GM19395 (cell line): ENCODE data around the gene GLCE.
"Not testable (repeated sequence)": the region's sequence is repeated elsewhere in the genome, so short reads cannot be mapped to it uniquely, and the experiment has no call there.

Experiments used
- ATAC-seq: cut with Tn5 transposase; IDR thresholded peaks from one replicate; pipeline ENCODE4 v1.9.1; 2021; ENCODE audit warnings: mild to moderate bottlenecking, moderate library complexity; ENCODE audit not compliant: unreplicated experiment

Gene GLCE

GRCh38 chr15:69134791-69135190 is 25.6 kb upstream of the GLCE start:
- no peak for ATAC-seq

GRCh38 chr15:69135499-69135898 is 24.9 kb upstream of the GLCE start:
- ATAC-seq: no peak

- no peak for ATAC-seq
Observed at GRCh38 chr15:69138963-69139362, 21.5 kb upstream of the GLCE start.

GRCh38 chr15:69140306-69140705 is 20.1 kb upstream of the GLCE start:
- ATAC-seq: no peak

GRCh38 chr15:69141286-69141701 is 19.1 kb upstream of the GLCE start:
- no peak for ATAC-seq

- no peak for ATAC-seq
Observed at GRCh38 chr15:69141833-69142232, 18.6 kb upstream of the GLCE start.

GRCh38 chr15:69143756-69144436 is 16.5 kb upstream of the GLCE start:
- no peak for ATAC-seq

GRCh38 chr15:69144530-69144929 is 15.9 kb upstream of the GLCE start:
- no peak for ATAC-seq

- no peak for ATAC-seq
Observed at GRCh38 chr15:69145149-69145693, 15.2 kb upstream of the GLCE start.

GRCh38 chr15:69145694-69146492 is 14.5 kb upstream of the GLCE start:
- no peak for ATAC-seq

- ATAC-seq: no peak
Observed at GRCh38 chr15:69146724-69147435, 13.6 kb upstream of the GLCE start.

- ATAC-seq: no peak
Observed at GRCh38 chr15:69148465-69148864, 12.0 kb upstream of the GLCE start.

- ATAC-seq: no peak
Observed at GRCh38 chr15:69149163-69149562, 11.3 kb upstream of the GLCE start.

- ATAC-seq: no peak
Observed at GRCh38 chr15:69149803-69150202, 10.6 kb upstream of the GLCE start.

- no peak for ATAC-seq
Observed at GRCh38 chr15:69150336-69150735, 10.1 kb upstream of the GLCE start.

GRCh38 chr15:69150841-69151240 is 9.6 kb upstream of the GLCE start:
- no peak for ATAC-seq

- ATAC-seq: no peak
Observed at GRCh38 chr15:69153046-69153445, 7.4 kb upstream of the GLCE start.

GRCh38 chr15:69153587-69153986 is 6.8 kb upstream of the GLCE start:
- ATAC-seq: not testable (repeated sequence)

- ATAC-seq: no peak
Observed at GRCh38 chr15:69154078-69154477, 6.4 kb upstream of the GLCE start.

- ATAC-seq: no peak
Observed at GRCh38 chr15:69154684-69155083, 5.8 kb upstream of the GLCE start.

- ATAC-seq: no peak
Observed at GRCh38 chr15:69156736-69157381, 3.6 kb upstream of the GLCE start.
